ENCODE measurements around the gene OLFML3.
"Not testable (repeated sequence)": the region's sequence is repeated elsewhere in the genome, so short reads cannot be mapped to it uniquely, and the experiment has no call there.

The OLFML3 gene

GRCh38 chr1:114019724-114020123 lies 40.5 kb downstream of the OLFML3 start:
- in situ Hi-C loops (cut with MboI; ENCODE audit: low sequenced_read_pairs) = not testable (repeated sequence)

GRCh38 chr1:114021665-114022099 lies 42.4 kb downstream of the OLFML3 start:
- in situ Hi-C loops (cut with MboI; ENCODE audit: low sequenced_read_pairs) = no loop called here

GRCh38 chr1:114022877-114023276 lies 43.6 kb downstream of the OLFML3 start:
- in situ Hi-C loops (cut with MboI; ENCODE audit: low sequenced_read_pairs) = no loop called here

GRCh38 chr1:114023377-114023776 lies 44.1 kb downstream of the OLFML3 start:
- in situ Hi-C loops (cut with MboI; ENCODE audit: low sequenced_read_pairs) = no loop called here

GRCh38 chr1:114024049-114024448 lies 44.8 kb downstream of the OLFML3 start:
- in situ Hi-C loops (cut with MboI; ENCODE audit: low sequenced_read_pairs) = no loop called here

- in situ Hi-C loops (cut with MboI; ENCODE audit: low sequenced_read_pairs) = no loop called here
Observed at GRCh38 chr1:114025609-114026401, 46.5 kb downstream of the OLFML3 start.

GRCh38 chr1:114026797-114027196 lies 47.5 kb downstream of the OLFML3 start:
- in situ Hi-C loops (cut with MboI; ENCODE audit: low sequenced_read_pairs) = no loop called here

Measured in HL-60/S4 treated with retinoic acid at 250 ng/mL for 4 days and 3 days (cell line).